ENCODE measurements around the gene SLC16A10.

Gene SLC16A10

GRCh38 chr6:111207141-111207858 is 120.0 kb downstream of the SLC16A10 start:
- Histone ChIP-seq H3K9me3 (ENCODE audit: control insufficient read depth, low read length) (no peaks in the 10 kb centered on the region), H3K36me3 (ENCODE audit: control insufficient read depth, insufficient read depth, low read length, severe bottlenecking) (no peaks in the 10 kb centered on the region), H3K4me1 (ENCODE audit: control insufficient read depth, insufficient read depth, low read length) (peaks cover 3% of the 10 kb centered on the region), H3K9ac (ENCODE audit: low read length) (no peak overlapping the region), H3K27me3 (replicated peaks; ENCODE audit: control insufficient read depth, insufficient read depth, low read length) (no peaks in the 10 kb centered on the region), H3K4me3 (ENCODE audit: low read length) (no peak overlapping the region)
- DNase-seq (ENCODE audit: low read depth): no peak

GRCh38 chr6:111208933-111209332 is 121.6 kb downstream of the SLC16A10 start:
- Histone ChIP-seq H3K9ac (ENCODE audit: low read length) (no peak overlapping the region), H3K4me3 (ENCODE audit: low read length) (no peak overlapping the region), H3K36me3 (ENCODE audit: control insufficient read depth, insufficient read depth, low read length, severe bottlenecking) (no peaks in the 10 kb centered on the region), H3K27me3 (replicated peaks; ENCODE audit: control insufficient read depth, insufficient read depth, low read length) (no peaks in the 10 kb centered on the region), H3K9me3 (ENCODE audit: control insufficient read depth, low read length) (no peaks in the 10 kb centered on the region), H3K4me1 (ENCODE audit: control insufficient read depth, insufficient read depth, low read length) (peaks cover 9% of the 10 kb centered on the region)
- no peak for DNase-seq (ENCODE audit: low read depth)

DNA sequence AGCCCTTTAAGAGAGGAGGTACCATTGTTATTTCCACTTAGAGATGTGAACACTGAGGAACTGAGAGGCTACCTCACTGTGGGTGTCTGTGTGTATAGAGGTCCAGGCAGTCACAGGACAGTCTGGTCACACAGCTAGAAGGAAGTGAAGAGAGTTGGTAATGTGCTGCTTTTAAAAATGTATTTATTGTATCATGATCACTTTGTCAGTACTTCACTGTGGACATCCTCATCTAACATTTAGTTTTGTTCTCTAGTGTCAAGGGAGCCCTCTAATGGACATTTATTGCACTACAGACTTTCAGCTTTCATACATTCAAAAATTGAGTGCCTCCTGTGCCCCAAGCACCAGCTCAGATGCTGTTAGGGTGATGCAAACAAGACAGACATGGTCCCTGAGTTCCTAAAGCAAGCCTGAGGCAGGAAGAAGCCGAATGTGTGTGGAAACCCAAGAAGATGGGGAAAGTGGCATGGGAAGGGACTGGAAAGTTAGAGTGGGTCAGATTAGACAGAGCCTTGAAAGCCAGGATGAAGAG is 123.0 kb downstream of the SLC16A10 start:
- no peak overlapping the region for H3K9ac ChIP-seq (ENCODE audit: low read length)
- H3K27me3 ChIP-seq (replicated peaks; ENCODE audit: control insufficient read depth, insufficient read depth, low read length): no peaks in the 10 kb centered on the region
- no peaks in the 10 kb centered on the region for H3K9me3 ChIP-seq (ENCODE audit: control insufficient read depth, low read length)
- DNase-seq (ENCODE audit: low read depth): peak; percentile 88
- no peak overlapping the region for H3K4me3 ChIP-seq (ENCODE audit: low read length)
- no peaks in the 10 kb centered on the region for H3K36me3 ChIP-seq (ENCODE audit: control insufficient read depth, insufficient read depth, low read length, severe bottlenecking)
- peaks cover 9% of the 10 kb centered on the region for H3K4me1 ChIP-seq (ENCODE audit: control insufficient read depth, insufficient read depth, low read length)

GRCh38 chr6:111211411-111212030 is 124.2 kb downstream of the SLC16A10 start:
- Histone ChIP-seq H3K4me3 (ENCODE audit: low read length) (no peak overlapping the region), H3K36me3 (ENCODE audit: control insufficient read depth, insufficient read depth, low read length, severe bottlenecking) (no peaks in the 10 kb centered on the region), H3K9me3 (ENCODE audit: control insufficient read depth, low read length) (no peaks in the 10 kb centered on the region), H3K9ac (ENCODE audit: low read length) (no peak overlapping the region), H3K4me1 (ENCODE audit: control insufficient read depth, insufficient read depth, low read length) (peaks cover 9% of the 10 kb centered on the region), H3K27me3 (replicated peaks; ENCODE audit: control insufficient read depth, insufficient read depth, low read length) (no peaks in the 10 kb centered on the region)
- DNase-seq (ENCODE audit: low read depth): no peak

GRCh38 chr6:111212625-111213024 is 125.3 kb downstream of the SLC16A10 start:
- Histone ChIP-seq H3K9ac (ENCODE audit: low read length) (no peak overlapping the region), H3K4me1 (ENCODE audit: control insufficient read depth, insufficient read depth, low read length) (peaks cover 6% of the 10 kb centered on the region), H3K9me3 (ENCODE audit: control insufficient read depth, low read length) (no peaks in the 10 kb centered on the region), H3K4me3 (ENCODE audit: low read length) (no peak overlapping the region), H3K27me3 (replicated peaks; ENCODE audit: control insufficient read depth, insufficient read depth, low read length) (no peaks in the 10 kb centered on the region), H3K36me3 (ENCODE audit: control insufficient read depth, insufficient read depth, low read length, severe bottlenecking) (no peaks in the 10 kb centered on the region)
- DNase-seq (ENCODE audit: low read depth): no peak

DNA sequence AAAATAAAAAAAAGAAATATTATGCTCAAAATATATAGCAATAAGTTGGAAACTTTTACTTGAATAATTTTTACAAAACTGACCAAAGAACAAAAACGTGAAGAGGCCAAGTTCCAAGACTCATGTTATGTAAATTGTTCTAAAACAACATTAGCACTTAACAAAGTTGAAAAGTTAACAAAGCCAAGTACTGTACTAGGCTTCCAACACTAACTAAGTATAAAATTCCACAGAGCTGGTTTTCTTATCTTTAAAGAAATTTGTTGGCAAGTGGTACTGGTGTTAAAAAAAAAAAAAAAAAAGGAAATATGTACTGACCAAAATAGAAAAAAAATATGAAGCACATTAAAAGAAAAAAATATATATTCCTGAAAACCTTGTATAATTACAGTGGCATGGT is 127.8 kb downstream of the SLC16A10 start:
- Histone ChIP-seq H3K27me3 (replicated peaks; ENCODE audit: control insufficient read depth, insufficient read depth, low read length) (no peaks in the 10 kb centered on the region), H3K9me3 (ENCODE audit: control insufficient read depth, low read length) (no peaks in the 10 kb centered on the region), H3K4me3 (ENCODE audit: low read length) (no peak overlapping the region), H3K36me3 (ENCODE audit: control insufficient read depth, insufficient read depth, low read length, severe bottlenecking) (no peaks in the 10 kb centered on the region), H3K9ac (ENCODE audit: low read length) (no peak overlapping the region), H3K4me1 (ENCODE audit: control insufficient read depth, insufficient read depth, low read length) (peaks cover 6% of the 10 kb centered on the region)
- DNase-seq (ENCODE audit: low read depth): no peak

- H3K9me3 ChIP-seq (ENCODE audit: control insufficient read depth, low read length): no peaks in the 10 kb centered on the region
- H3K4me3 ChIP-seq (ENCODE audit: low read length): no peak overlapping the region
- H3K4me1 ChIP-seq (ENCODE audit: control insufficient read depth, insufficient read depth, low read length): no peaks in the 10 kb centered on the region
- no peak for DNase-seq (ENCODE audit: low read depth)
- no peaks in the 10 kb centered on the region for H3K36me3 ChIP-seq (ENCODE audit: control insufficient read depth, insufficient read depth, low read length, severe bottlenecking)
- no peak overlapping the region for H3K9ac ChIP-seq (ENCODE audit: low read length)
- no peaks in the 10 kb centered on the region for H3K27me3 ChIP-seq (replicated peaks; ENCODE audit: control insufficient read depth, insufficient read depth, low read length)
These were observed 132.5 kb downstream of the SLC16A10 start for GRCh38 chr6:111219785-111220184.

DNA sequence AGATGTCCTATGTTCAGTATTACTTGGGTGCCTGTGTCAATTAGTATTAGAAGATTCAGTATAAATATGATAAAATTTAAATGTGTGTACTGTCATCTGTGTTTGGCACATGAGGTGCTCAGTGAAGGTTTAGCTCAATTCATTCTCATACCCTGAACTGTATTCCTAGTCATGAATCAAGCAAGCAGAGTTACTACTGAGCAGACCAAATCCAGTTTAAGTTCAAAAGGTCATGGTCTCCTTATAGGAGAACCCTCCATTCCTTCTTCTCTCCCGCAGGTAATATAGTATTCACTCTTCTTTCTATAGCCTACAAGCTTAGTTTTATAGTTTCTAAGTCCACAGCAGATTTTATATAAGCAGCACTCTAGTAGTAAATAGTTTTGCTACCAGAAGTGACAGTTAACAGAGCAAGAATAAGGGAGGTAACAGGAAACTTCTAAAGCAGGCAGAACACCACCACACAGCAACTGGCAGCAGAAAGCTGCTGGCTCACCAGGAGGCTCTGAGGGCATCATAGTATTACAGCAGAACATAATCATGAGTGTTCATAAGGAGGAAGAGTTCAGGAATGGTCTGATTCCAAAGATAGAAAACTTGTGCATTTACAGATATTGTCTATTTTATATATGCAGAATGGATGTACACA is 133.2 kb downstream of the SLC16A10 start:
- Histone ChIP-seq H3K9me3 (ENCODE audit: control insufficient read depth, low read length) (no peaks in the 10 kb centered on the region), H3K36me3 (ENCODE audit: control insufficient read depth, insufficient read depth, low read length, severe bottlenecking) (no peaks in the 10 kb centered on the region), H3K4me1 (ENCODE audit: control insufficient read depth, insufficient read depth, low read length) (no peaks in the 10 kb centered on the region), H3K9ac (ENCODE audit: low read length) (no peak overlapping the region), H3K27me3 (replicated peaks; ENCODE audit: control insufficient read depth, insufficient read depth, low read length) (no peaks in the 10 kb centered on the region), H3K4me3 (ENCODE audit: low read length) (no peak overlapping the region)
- DNase-seq (ENCODE audit: low read depth): no peak

DNA sequence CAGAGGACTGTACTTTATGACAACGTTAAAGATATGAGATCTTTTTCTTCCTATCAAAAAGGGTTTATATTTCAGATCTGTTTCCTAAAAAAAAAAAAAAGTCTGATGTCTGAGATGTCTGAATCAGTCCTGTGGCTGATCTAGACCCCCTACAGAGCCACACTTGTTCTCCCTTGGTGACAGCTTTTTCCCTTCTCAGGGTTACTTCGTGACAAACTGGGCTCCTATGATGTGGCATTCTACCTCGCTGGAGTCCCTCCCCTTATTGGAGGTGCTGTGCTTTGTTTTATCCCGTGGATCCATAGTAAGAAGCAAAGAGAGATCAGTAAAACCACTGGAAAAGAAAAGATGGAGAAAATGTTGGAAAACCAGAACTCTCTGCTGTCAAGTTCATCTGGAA is 134.5 kb downstream of the SLC16A10 start:
- no peak for DNase-seq (ENCODE audit: low read depth)
- H3K9me3 ChIP-seq (ENCODE audit: control insufficient read depth, low read length): no peaks in the 10 kb centered on the region
- no peak overlapping the region for H3K4me3 ChIP-seq (ENCODE audit: low read length)
- H3K27me3 ChIP-seq (replicated peaks; ENCODE audit: control insufficient read depth, insufficient read depth, low read length): no peaks in the 10 kb centered on the region
- no peaks in the 10 kb centered on the region for H3K4me1 ChIP-seq (ENCODE audit: control insufficient read depth, insufficient read depth, low read length)
- H3K9ac ChIP-seq (ENCODE audit: low read length): no peak overlapping the region
- H3K36me3 ChIP-seq (ENCODE audit: control insufficient read depth, insufficient read depth, low read length, severe bottlenecking): no peaks in the 10 kb centered on the region

- no peak for DNase-seq (ENCODE audit: low read depth)
- H3K9ac ChIP-seq (ENCODE audit: low read length): no peak overlapping the region
- H3K4me3 ChIP-seq (ENCODE audit: low read length): no peak overlapping the region
- H3K27me3 ChIP-seq (replicated peaks; ENCODE audit: control insufficient read depth, insufficient read depth, low read length): no peaks in the 10 kb centered on the region
- H3K9me3 ChIP-seq (ENCODE audit: control insufficient read depth, low read length): no peaks in the 10 kb centered on the region
- no peaks in the 10 kb centered on the region for H3K4me1 ChIP-seq (ENCODE audit: control insufficient read depth, insufficient read depth, low read length)
- no peaks in the 10 kb centered on the region for H3K36me3 ChIP-seq (ENCODE audit: control insufficient read depth, insufficient read depth, low read length, severe bottlenecking)
These were observed 135.0 kb downstream of the SLC16A10 start for GRCh38 chr6:111222341-111222740.

GRCh38 chr6:111228094-111228493 is 140.8 kb downstream of the SLC16A10 start:
- Histone ChIP-seq H3K4me1 (ENCODE audit: control insufficient read depth, insufficient read depth, low read length) (peaks cover 42% of the 10 kb centered on the region), H3K9me3 (ENCODE audit: control insufficient read depth, low read length) (no peaks in the 10 kb centered on the region), H3K36me3 (ENCODE audit: control insufficient read depth, insufficient read depth, low read length, severe bottlenecking) (no peaks in the 10 kb centered on the region), H3K9ac (ENCODE audit: low read length) (no peak overlapping the region), H3K4me3 (ENCODE audit: low read length) (no peak overlapping the region), H3K27me3 (replicated peaks; ENCODE audit: control insufficient read depth, insufficient read depth, low read length) (no peaks in the 10 kb centered on the region)
- peak; percentile 32 for DNase-seq (ENCODE audit: low read depth)

Measured in adipocyte (in vitro differentiated cells).